Karpas-422 (cell line): ENCODE data around the gene RUNX1. TPM values are rescaled to one million over a fixed set of nuclear protein-coding genes. Genes with fewer than 3 reads are reported as not detected.

Experiments used
- DNase-seq: peaks from one replicate; pipeline ENCODE4 v3.0.0-alpha.2; 2015
- H2AFZ ChIP-seq: fragments of 200-600 bp; sonication (generic); 2 replicates; pipeline ENCODE4 v1.6.1; 2014; ENCODE audit warnings: antibody characterized with exemption, low read length, mixed read lengths
- H3K27ac ChIP-seq: fragments of 200-600 bp; sonication (generic); 2 replicates; pipeline ENCODE4 v1.5.1; 2014; ENCODE audit warnings: mild to moderate bottlenecking, low read length, moderate library complexity
- H3K27me3 ChIP-seq: fragments of 200-600 bp; sonication (generic); 2 replicates; pipeline ENCODE4 v1.6.1; 2014; ENCODE audit warnings: low read length, mixed read lengths
- H3K36me3 ChIP-seq: fragments of 200-600 bp; sonication (generic); 2 replicates; pipeline ENCODE4 v1.6.1; 2014; ENCODE audit warnings: low read length, mixed read lengths; ENCODE audit not compliant: insufficient read depth
- H3K4me1 ChIP-seq: fragments of 200-600 bp; sonication (generic); 2 replicates; pipeline ENCODE4 v1.6.1; 2014; ENCODE audit warnings: mild to moderate bottlenecking, low read length, mixed read lengths
- H3K4me2 ChIP-seq: fragments of 200-600 bp; sonication (generic); 2 replicates; pipeline ENCODE4 v1.6.1; 2014; ENCODE audit warnings: low read length, low read depth, mild to moderate bottlenecking; ENCODE audit not compliant: poor library complexity, severe bottlenecking
- H3K4me3 ChIP-seq: fragments of 200-600 bp; sonication (generic); 2 replicates; pipeline ENCODE4 v1.5.1; 2014; ENCODE audit warnings: mild to moderate bottlenecking, antibody characterized with exemption, low read length, mixed read lengths
- H3K79me2 ChIP-seq: fragments of 200-600 bp; sonication (generic); 2 replicates; pipeline ENCODE4 v1.6.1; 2014; ENCODE audit warnings: mild to moderate bottlenecking, low read length, mixed read lengths
- H3K9ac ChIP-seq: fragments of 200-600 bp; sonication (generic); 2 replicates; pipeline ENCODE4 v1.6.0; 2014; ENCODE audit warnings: low read length
- H3K9me2 ChIP-seq: fragments of 200-600 bp; sonication (generic), shearing (Covaris generic); replicated peaks from 2 replicates; pipeline ENCODE4 v1.6.0; 2014; ENCODE audit warnings: mild to moderate bottlenecking, low read length, moderate library complexity; ENCODE audit not compliant: insufficient read depth
- H3K9me3 ChIP-seq: fragments of 300-700, 200-600 bp; sonication (generic); 2 replicates; pipeline ENCODE4 v1.6.1; 2014; ENCODE audit warnings: low read length, mixed read lengths
- H4K20me1 ChIP-seq: fragments of 200-600 bp; sonication (generic); 2 replicates; pipeline ENCODE4 v1.6.1; 2014; ENCODE audit warnings: mild to moderate bottlenecking, antibody characterized with exemption, low read length, low read depth; ENCODE audit not compliant: insufficient read depth
- total RNA-seq: library from RNA; depleted of rRNA; stranded (reverse); fragments of >200 nt; shearing (Covaris generic); gene quantifications from 2 replicates; pipeline ENCODE4 v1.2.3, GENCODE V29; 2014; ENCODE audit warnings: low replicate concordance

RUNX1 gene
- total RNA-seq, 1 experiment from 2014 or later, result 20.5 TPM

GRCh38 chr21:34740198-34740597 lies 308.9 kb downstream of the RUNX1 start:
- no peaks in the 10 kb centered on the region for H3K27me3 ChIP-seq
- H3K27ac ChIP-seq, result no peak overlapping the region
- no peak overlapping the region for H2AFZ ChIP-seq
- no peaks in the 10 kb centered on the region for H3K36me3 ChIP-seq
- no peaks in the 10 kb centered on the region for H3K9me2 ChIP-seq
- H3K9ac ChIP-seq, result no peak overlapping the region
- no peaks in the 10 kb centered on the region for H3K9me3 ChIP-seq
- no peak overlapping the region for H3K4me2 ChIP-seq
- no peaks in the 10 kb centered on the region for H3K79me2 ChIP-seq
- no peak for DNase-seq
- no peaks in the 10 kb centered on the region for H3K4me1 ChIP-seq
- H3K4me3 ChIP-seq, result no peak overlapping the region
- no peaks in the 10 kb centered on the region for H4K20me1 ChIP-seq
